ENCODE data around the gene RAB9B.

RAB9B gene

DNA sequence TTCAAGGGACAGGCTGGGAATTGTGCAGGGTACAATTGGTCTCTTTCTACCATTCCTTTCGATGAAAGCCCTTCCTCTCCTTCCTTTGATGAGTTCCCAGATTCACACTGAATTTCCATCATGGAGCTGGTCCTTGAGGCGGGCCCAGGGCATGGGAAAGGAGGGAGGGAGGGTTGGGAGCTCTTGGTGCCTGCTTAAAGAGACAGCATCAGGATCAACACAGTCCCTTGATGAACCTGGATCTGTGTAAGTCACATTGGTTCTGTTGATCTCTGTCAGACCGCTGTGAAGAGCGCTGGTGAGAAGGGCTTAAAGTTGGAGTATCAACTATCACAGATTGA lies 51.0 kb downstream of the RAB9B start:
- Histone ChIP-seq H3K9me3 (ENCODE audit: insufficient read depth, low read length) (no peaks in the 10 kb centered on the region), H3K9ac (ENCODE audit: insufficient read length, low read depth) (no peak overlapping the region), H3K4me3 (ENCODE audit: insufficient read length, low read depth) (no peak overlapping the region), H3K4me1 (ENCODE audit: insufficient read depth, insufficient read length) (no peaks in the 10 kb centered on the region), H3K27me3 (ENCODE audit: insufficient read depth, insufficient read length) (no peaks in the 10 kb centered on the region), H3K36me3 (ENCODE audit: insufficient read depth, insufficient read length, low read length) (peaks cover 1% of the 10 kb centered on the region)
- TF ChIP-seq YY1 (IDR thresholded peaks at IDR 0.05; ENCODE audit: insufficient read depth, insufficient read length) = no peak
- no peak for TF ChIP-seq SUZ12 (IDR thresholded peaks at IDR 0.05; ENCODE audit: extremely low read depth, insufficient read depth, insufficient read length)
- no peak for TF ChIP-seq ZNF274 (IDR thresholded peaks at IDR 0.05; ENCODE audit: low read depth, low read length)
- no peak for DNase-seq (ENCODE audit: low read depth, low spot score)

DNA sequence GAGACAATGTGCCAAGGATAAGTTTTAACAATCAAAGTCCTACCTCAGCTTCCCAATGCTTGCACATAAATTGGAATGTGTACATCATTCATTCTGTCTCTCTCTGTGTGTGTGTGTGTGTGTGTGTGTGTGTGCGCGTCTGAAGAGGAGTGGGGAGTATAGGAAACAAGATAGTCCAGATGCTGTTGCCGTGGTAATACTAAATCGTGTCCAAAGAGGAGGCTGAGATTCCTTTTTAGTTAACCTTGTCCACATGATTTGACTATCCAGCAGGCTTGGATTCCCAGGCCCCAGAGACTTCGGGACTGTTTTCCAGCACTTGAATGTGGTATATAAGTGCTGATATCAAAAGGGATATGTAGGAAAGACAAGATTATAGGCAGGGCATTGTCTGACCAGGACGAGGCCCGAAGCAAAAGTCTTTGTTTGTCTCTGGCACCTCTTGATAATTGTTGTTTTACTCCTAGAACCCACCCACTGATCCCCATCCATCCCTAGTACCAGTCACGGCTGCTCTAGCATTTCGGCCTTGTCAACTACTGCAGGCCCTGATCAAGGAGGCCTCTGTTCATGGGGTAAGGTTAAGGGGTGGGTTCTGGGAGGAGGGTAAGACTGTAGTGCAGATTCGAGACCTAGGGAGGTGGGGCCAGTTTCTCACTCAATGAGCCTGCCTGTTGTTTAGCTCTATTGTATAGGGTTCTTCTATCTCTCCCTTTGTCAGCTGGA lies 51.6 kb downstream of the RAB9B start:
- no peaks in the 10 kb centered on the region for H3K27me3 ChIP-seq (ENCODE audit: insufficient read depth, insufficient read length)
- no peaks in the 10 kb centered on the region for H3K9me3 ChIP-seq (ENCODE audit: insufficient read depth, low read length)
- no peak overlapping the region for H3K9ac ChIP-seq (ENCODE audit: insufficient read length, low read depth)
- H3K36me3 ChIP-seq (ENCODE audit: insufficient read depth, insufficient read length, low read length) = no peaks in the 10 kb centered on the region
- H3K4me1 ChIP-seq (ENCODE audit: insufficient read depth, insufficient read length) = no peaks in the 10 kb centered on the region
- H3K4me3 ChIP-seq (ENCODE audit: insufficient read length, low read depth) = no peak overlapping the region
- no peak for TF ChIP-seq YY1 (IDR thresholded peaks at IDR 0.05; ENCODE audit: insufficient read depth, insufficient read length)
- DNase-seq (ENCODE audit: low read depth, low spot score) = no peak

- no peak for DNase-seq (ENCODE audit: low read depth, low spot score)
- H3K9ac ChIP-seq (ENCODE audit: insufficient read length, low read depth) = no peak overlapping the region
- no peaks in the 10 kb centered on the region for H3K36me3 ChIP-seq (ENCODE audit: insufficient read depth, insufficient read length, low read length)
- H3K4me3 ChIP-seq (ENCODE audit: insufficient read length, low read depth) = no peak overlapping the region
- H3K9me3 ChIP-seq (ENCODE audit: insufficient read depth, low read length) = no peaks in the 10 kb centered on the region
- no peaks in the 10 kb centered on the region for H3K27me3 ChIP-seq (ENCODE audit: insufficient read depth, insufficient read length)
- TF ChIP-seq YY1 (IDR thresholded peaks at IDR 0.05; ENCODE audit: insufficient read depth, insufficient read length) (no peak), SUZ12 (IDR thresholded peaks at IDR 0.05; ENCODE audit: extremely low read depth, insufficient read depth, insufficient read length) (no peak), ZNF274 (IDR thresholded peaks at IDR 0.05; ENCODE audit: low read depth, low read length) (no peak)
- H3K4me1 ChIP-seq (ENCODE audit: insufficient read depth, insufficient read length) = no peaks in the 10 kb centered on the region
Observed at GRCh38 chrX:103779141-103779789, 52.8 kb downstream of the RAB9B start.

GRCh38 chrX:103776546-103776945 lies 55.5 kb downstream of the RAB9B start, which contains the start of gene PLP1:
TSS of gene PLP1 (plus strand) at chrX:103776840. CDS start at chrX:103776996, 156 bp downstream.
- no peak for DNase-seq (ENCODE audit: low read depth, low spot score)
- no peaks in the 10 kb centered on the region for H3K36me3 ChIP-seq (ENCODE audit: insufficient read depth, insufficient read length, low read length)
- H3K4me1 ChIP-seq (ENCODE audit: insufficient read depth, insufficient read length) = no peaks in the 10 kb centered on the region
- TF ChIP-seq SUZ12 (IDR thresholded peaks at IDR 0.05; ENCODE audit: extremely low read depth, insufficient read depth, insufficient read length) (no peak), ZNF274 (IDR thresholded peaks at IDR 0.05; ENCODE audit: low read depth, low read length) (no peak), YY1 (IDR thresholded peaks at IDR 0.05; ENCODE audit: insufficient read depth, insufficient read length) (no peak)
- no peak within 1 kb of the TSS for H3K9ac ChIP-seq (ENCODE audit: insufficient read length, low read depth)
- H3K4me3 ChIP-seq (ENCODE audit: insufficient read length, low read depth) = no peak within 1 kb of the TSS
- H3K27me3 ChIP-seq (ENCODE audit: insufficient read depth, insufficient read length) = no peaks in the 10 kb centered on the region
- H3K9me3 ChIP-seq (ENCODE audit: insufficient read depth, low read length) = no peaks in the 10 kb centered on the region

- Histone ChIP-seq H3K4me3 (ENCODE audit: insufficient read length, low read depth) (no peak overlapping the region), H3K9ac (ENCODE audit: insufficient read length, low read depth) (no peak overlapping the region), H3K4me1 (ENCODE audit: insufficient read depth, insufficient read length) (no peaks in the 10 kb centered on the region), H3K27me3 (ENCODE audit: insufficient read depth, insufficient read length) (no peaks in the 10 kb centered on the region), H3K36me3 (ENCODE audit: insufficient read depth, insufficient read length, low read length) (no peaks in the 10 kb centered on the region), H3K9me3 (ENCODE audit: insufficient read depth, low read length) (no peaks in the 10 kb centered on the region)
- TF ChIP-seq SUZ12 (IDR thresholded peaks at IDR 0.05; ENCODE audit: extremely low read depth, insufficient read depth, insufficient read length) = no peak
- TF ChIP-seq YY1 (IDR thresholded peaks at IDR 0.05; ENCODE audit: insufficient read depth, insufficient read length) = no peak
- TF ChIP-seq ZNF274 (IDR thresholded peaks at IDR 0.05; ENCODE audit: low read depth, low read length) = no peak
- no peak for DNase-seq (ENCODE audit: low read depth, low spot score)
Observed at GRCh38 chrX:103774070-103774642, 57.9 kb downstream of the RAB9B start.

GRCh38 chrX:103773445-103773844 lies 58.6 kb downstream of the RAB9B start:
- no peaks in the 10 kb centered on the region for H3K4me1 ChIP-seq (ENCODE audit: insufficient read depth, insufficient read length)
- H3K4me3 ChIP-seq (ENCODE audit: insufficient read length, low read depth) = no peak overlapping the region
- no peak overlapping the region for H3K9ac ChIP-seq (ENCODE audit: insufficient read length, low read depth)
- no peak for DNase-seq (ENCODE audit: low read depth, low spot score)
- no peaks in the 10 kb centered on the region for H3K9me3 ChIP-seq (ENCODE audit: insufficient read depth, low read length)
- no peaks in the 10 kb centered on the region for H3K27me3 ChIP-seq (ENCODE audit: insufficient read depth, insufficient read length)
- no peak for TF ChIP-seq SUZ12 (IDR thresholded peaks at IDR 0.05; ENCODE audit: extremely low read depth, insufficient read depth, insufficient read length)
- no peak for TF ChIP-seq ZNF274 (IDR thresholded peaks at IDR 0.05; ENCODE audit: low read depth, low read length)
- no peak for TF ChIP-seq YY1 (IDR thresholded peaks at IDR 0.05; ENCODE audit: insufficient read depth, insufficient read length)
- H3K36me3 ChIP-seq (ENCODE audit: insufficient read depth, insufficient read length, low read length) = no peaks in the 10 kb centered on the region

Measured in NT2/D1 (cell line).